Astrocyte (in vitro differentiated cells and primary cell): Measurements from ENCODE around the gene DNAH17.

Experiments used
- EZH2 ChIP-seq: IDR thresholded peaks from 2 replicates; pipeline ENCODE4 v1.6.1; 2012; ENCODE audit warnings: mild to moderate bottlenecking, low read length, inconsistent platforms; ENCODE audit not compliant: insufficient read depth
- TF ChIP-seq, protein P1 (sequence below): IDR thresholded peaks from 2 replicates; pipeline ENCODE4 v1.5.1; 2011; ENCODE audit warnings: low read depth, mild to moderate bottlenecking, inconsistent platforms, low read length, moderate library complexity; ENCODE audit not compliant: insufficient read depth

DNA sequence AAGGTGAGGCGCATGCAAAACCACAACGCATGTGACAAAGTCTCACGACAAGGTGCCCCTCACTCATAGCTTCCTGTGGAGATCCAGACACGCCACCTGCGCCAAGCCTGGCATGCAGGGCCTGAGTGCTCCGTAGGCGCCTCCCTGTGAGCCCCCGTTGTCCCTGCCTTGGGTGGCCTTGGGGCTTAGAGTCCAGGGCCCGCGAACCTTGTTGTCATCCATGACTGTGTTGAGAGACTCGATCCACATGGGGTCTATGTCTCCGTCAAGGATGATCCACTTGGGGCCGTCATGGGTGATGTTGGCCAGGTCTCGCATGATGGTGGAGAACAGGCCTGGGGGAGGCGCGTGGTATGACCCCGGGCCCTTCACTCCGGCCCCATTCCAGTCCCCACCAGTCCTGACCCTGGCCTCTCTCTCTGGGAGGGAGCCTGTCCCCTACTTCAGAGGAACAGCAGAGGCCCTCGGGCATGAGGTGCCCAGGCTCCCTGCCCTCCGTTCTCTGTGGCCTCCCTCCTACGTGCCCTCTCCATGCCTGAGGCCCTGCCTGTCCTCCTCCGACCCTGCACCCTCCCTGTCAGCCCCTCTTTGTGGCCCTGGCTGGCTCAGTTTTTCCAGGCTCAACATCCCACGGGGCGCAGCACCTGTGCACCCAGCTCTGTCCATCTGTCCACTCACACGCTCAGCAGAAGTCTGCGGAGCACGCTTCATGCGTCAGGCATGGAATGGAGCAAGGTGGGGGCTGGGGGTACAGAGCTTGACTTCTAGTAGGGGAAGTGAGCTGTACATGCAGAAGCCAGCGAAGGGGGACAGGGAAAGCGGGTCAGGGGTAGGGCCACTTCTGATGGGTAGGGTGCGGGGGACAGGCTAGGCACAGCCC is 85.7 kb downstream of the DNAH17 start:
- TF ChIP-seq, protein P1, sequence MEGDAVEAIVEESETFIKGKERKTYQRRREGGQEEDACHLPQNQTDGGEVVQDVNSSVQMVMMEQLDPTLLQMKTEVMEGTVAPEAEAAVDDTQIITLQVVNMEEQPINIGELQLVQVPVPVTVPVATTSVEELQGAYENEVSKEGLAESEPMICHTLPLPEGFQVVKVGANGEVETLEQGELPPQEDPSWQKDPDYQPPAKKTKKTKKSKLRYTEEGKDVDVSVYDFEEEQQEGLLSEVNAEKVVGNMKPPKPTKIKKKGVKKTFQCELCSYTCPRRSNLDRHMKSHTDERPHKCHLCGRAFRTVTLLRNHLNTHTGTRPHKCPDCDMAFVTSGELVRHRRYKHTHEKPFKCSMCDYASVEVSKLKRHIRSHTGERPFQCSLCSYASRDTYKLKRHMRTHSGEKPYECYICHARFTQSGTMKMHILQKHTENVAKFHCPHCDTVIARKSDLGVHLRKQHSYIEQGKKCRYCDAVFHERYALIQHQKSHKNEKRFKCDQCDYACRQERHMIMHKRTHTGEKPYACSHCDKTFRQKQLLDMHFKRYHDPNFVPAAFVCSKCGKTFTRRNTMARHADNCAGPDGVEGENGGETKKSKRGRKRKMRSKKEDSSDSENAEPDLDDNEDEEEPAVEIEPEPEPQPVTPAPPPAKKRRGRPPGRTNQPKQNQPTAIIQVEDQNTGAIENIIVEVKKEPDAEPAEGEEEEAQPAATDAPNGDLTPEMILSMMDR, result no peak
- no peak for TF ChIP-seq EZH2
